Measurements from ENCODE around the gene SYPL1.

SYPL1 gene

GRCh38 chr7:106072715-106073091 lies 39.4 kb downstream of the SYPL1 start:
- Histone ChIP-seq H3K4me1 (ENCODE audit: insufficient read depth, poor library complexity, severe bottlenecking) (peaks cover 41% of the 10 kb centered on the region), H3K27me3 (ENCODE audit: insufficient read depth, poor library complexity, severe bottlenecking) (no peaks in the 10 kb centered on the region), H3K36me3 (ENCODE audit: low read depth) (no peaks in the 10 kb centered on the region), H3K27ac (ENCODE audit: poor library complexity, severe bottlenecking) (peak overlapping the region; percentile 75), H3K4me3 (ENCODE audit: severe bottlenecking) (no peak overlapping the region), H3K9me3 (ENCODE audit: severe bottlenecking) (no peaks in the 10 kb centered on the region)
- DNase-seq (ENCODE audit: low spot score) (no peak), ATAC-seq (ENCODE audit: low read depth) (no peak)
- TF ChIP-seq, protein P1, sequence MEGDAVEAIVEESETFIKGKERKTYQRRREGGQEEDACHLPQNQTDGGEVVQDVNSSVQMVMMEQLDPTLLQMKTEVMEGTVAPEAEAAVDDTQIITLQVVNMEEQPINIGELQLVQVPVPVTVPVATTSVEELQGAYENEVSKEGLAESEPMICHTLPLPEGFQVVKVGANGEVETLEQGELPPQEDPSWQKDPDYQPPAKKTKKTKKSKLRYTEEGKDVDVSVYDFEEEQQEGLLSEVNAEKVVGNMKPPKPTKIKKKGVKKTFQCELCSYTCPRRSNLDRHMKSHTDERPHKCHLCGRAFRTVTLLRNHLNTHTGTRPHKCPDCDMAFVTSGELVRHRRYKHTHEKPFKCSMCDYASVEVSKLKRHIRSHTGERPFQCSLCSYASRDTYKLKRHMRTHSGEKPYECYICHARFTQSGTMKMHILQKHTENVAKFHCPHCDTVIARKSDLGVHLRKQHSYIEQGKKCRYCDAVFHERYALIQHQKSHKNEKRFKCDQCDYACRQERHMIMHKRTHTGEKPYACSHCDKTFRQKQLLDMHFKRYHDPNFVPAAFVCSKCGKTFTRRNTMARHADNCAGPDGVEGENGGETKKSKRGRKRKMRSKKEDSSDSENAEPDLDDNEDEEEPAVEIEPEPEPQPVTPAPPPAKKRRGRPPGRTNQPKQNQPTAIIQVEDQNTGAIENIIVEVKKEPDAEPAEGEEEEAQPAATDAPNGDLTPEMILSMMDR (IDR thresholded peaks at IDR 0.05; ENCODE audit: poor library complexity, severe bottlenecking): no peak

DNA sequence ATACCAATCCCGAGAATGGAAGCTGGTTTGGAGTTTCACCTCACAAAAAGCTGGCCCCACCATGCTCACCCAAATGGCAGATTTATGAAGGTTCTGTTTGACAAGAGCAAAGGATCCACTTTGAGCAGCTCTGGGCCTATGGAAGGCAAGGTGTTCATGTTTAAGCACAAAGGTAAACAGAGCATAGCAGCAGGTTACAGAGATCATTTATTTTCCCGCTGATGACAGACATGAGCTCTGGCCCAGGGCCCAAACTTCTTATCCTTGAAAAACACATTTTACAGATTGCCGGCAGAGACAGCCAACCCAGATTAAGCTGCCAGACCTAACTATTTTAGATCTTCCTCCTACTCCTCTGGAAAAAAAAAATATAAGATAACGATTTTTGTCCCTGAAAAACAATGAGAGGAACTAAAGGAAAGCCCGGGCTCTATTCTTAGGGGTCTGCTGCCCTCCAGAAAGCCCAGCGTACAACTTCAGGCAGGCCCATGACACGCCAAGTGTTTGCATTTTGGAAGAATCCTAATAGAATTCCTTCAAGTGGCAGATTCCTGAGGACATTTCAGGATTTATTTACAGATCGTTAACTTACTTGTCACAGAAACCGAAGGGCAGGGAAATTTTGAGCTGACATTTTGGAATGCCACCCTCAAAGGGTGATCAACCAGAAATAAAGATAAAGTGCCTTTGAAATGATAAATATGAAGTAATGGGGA lies 40.0 kb downstream of the SYPL1 start:
- TF ChIP-seq, protein P1 (IDR thresholded peaks at IDR 0.05; ENCODE audit: poor library complexity, severe bottlenecking): no peak
- no peaks in the 10 kb centered on the region for H3K27me3 ChIP-seq (ENCODE audit: insufficient read depth, poor library complexity, severe bottlenecking)
- peaks cover 41% of the 10 kb centered on the region for H3K4me1 ChIP-seq (ENCODE audit: insufficient read depth, poor library complexity, severe bottlenecking)
- peak overlapping the region; percentile 75 for H3K27ac ChIP-seq (ENCODE audit: poor library complexity, severe bottlenecking)
- DNase-seq (ENCODE audit: low spot score) (no peak), ATAC-seq (ENCODE audit: low read depth) (no peak)
- H3K9me3 ChIP-seq (ENCODE audit: severe bottlenecking): no peaks in the 10 kb centered on the region
- H3K4me3 ChIP-seq (ENCODE audit: severe bottlenecking): no peak overlapping the region
- H3K36me3 ChIP-seq (ENCODE audit: low read depth): no peaks in the 10 kb centered on the region

- ATAC-seq (ENCODE audit: low read depth) (peak; percentile 59), DNase-seq (ENCODE audit: low spot score) (no peak)
- TF ChIP-seq, protein P1 (IDR thresholded peaks at IDR 0.05; ENCODE audit: poor library complexity, severe bottlenecking): no peak
- Histone ChIP-seq H3K27ac (ENCODE audit: poor library complexity, severe bottlenecking) (peak overlapping the region; percentile 75), H3K4me3 (ENCODE audit: severe bottlenecking) (no peak overlapping the region), H3K36me3 (ENCODE audit: low read depth) (no peaks in the 10 kb centered on the region), H3K27me3 (ENCODE audit: insufficient read depth, poor library complexity, severe bottlenecking) (no peaks in the 10 kb centered on the region), H3K4me1 (ENCODE audit: insufficient read depth, poor library complexity, severe bottlenecking) (peaks cover 41% of the 10 kb centered on the region), H3K9me3 (ENCODE audit: severe bottlenecking) (no peaks in the 10 kb centered on the region)
Observed at GRCh38 chr7:106071356-106071998, 40.6 kb downstream of the SYPL1 start.

GRCh38 chr7:106070567-106071254 lies 41.4 kb downstream of the SYPL1 start:
- no peaks in the 10 kb centered on the region for H3K9me3 ChIP-seq (ENCODE audit: severe bottlenecking)
- H3K27me3 ChIP-seq (ENCODE audit: insufficient read depth, poor library complexity, severe bottlenecking): no peaks in the 10 kb centered on the region
- DNase-seq (ENCODE audit: low spot score) (no peak), ATAC-seq (ENCODE audit: low read depth) (no peak)
- H3K4me3 ChIP-seq (ENCODE audit: severe bottlenecking): no peak overlapping the region
- TF ChIP-seq, protein P1 (IDR thresholded peaks at IDR 0.05; ENCODE audit: poor library complexity, severe bottlenecking): no peak
- no peaks in the 10 kb centered on the region for H3K36me3 ChIP-seq (ENCODE audit: low read depth)
- peak overlapping the region; percentile 75 for H3K27ac ChIP-seq (ENCODE audit: poor library complexity, severe bottlenecking)
- peaks cover 47% of the 10 kb centered on the region for H3K4me1 ChIP-seq (ENCODE audit: insufficient read depth, poor library complexity, severe bottlenecking)

All from RWPE2 (cell line).